SK-N-MC (cell line): ENCODE measurements around the gene ATP10D.

Experiments used
- EZH2 ChIP-seq: fragments of 200-600 bp; sonication (generic); IDR thresholded peaks from one replicate; pipeline ENCODE4 v1.6.1; 2017; ENCODE audit warnings: antibody characterized with exemption
- POLR2AphosphoS5 ChIP-seq: IDR thresholded peaks from 2 replicates; pipeline ENCODE4 v1.6.1; 2012; ENCODE audit warnings: mild to moderate bottlenecking, low read depth, low read length, borderline replicate concordance

DNA sequence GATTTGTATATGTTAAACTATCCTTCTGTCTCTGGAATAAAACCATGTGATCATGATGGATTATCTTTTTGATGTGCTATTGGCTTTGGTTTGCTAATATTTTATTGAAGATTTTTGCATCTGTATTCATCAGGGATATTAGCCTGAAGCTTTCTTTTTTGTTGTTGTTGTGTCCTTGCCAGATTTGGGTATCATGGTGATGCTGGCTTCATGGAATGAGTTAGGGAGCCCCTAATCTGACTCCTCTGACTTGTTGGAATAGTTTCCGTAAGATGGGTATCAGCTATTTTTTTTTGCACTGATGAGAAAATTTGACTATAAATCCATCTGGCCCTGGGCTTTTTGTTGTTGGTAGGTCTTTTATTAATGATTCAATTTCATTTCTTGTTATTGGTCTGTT lies 45.7 kb downstream of the ATP10D start:
- no peak for TF ChIP-seq EZH2
- no peak for TF ChIP-seq POLR2AphosphoS5
